Measurements from ENCODE around the gene SCYL3. TPM values are rescaled to one million over a fixed set of nuclear protein-coding genes. Genes with fewer than 3 reads are reported as not detected.
"Not testable (repeated sequence)": the region's sequence is repeated elsewhere in the genome, so short reads cannot be mapped to it uniquely, and the experiment has no call there.

SCYL3 gene
- total RNA-seq, result 10 to 100 TPM; 11.4 to 16.3 TPM

- H3K9me3 Mint-ChIP-seq, result peaks cover 0 to 4% of the 10 kb centered on the region in 2 donors
- H3K27ac Mint-ChIP-seq, result peak within 1 kb of the TSS; percentile 99 to 100
- H3K36me3 Mint-ChIP-seq, result peaks cover 6 to 8% of the 10 kb centered on the region in 2 donors
- DNase-seq (ENCODE audit: low spot score in 2 of 2), result peak; percentile 83 to 94
- ATAC-seq, result peak; percentile 87 to 90
These were observed at the start of gene SCYL3 for GRCh38 chr1:169893645-169894423. SCYL3 (minus strand) TSS chr1:169893896; CDS start chr1:169888840, 5,056 bp downstream.

GRCh38 chr1:169941982-169942830 is 48.5 kb upstream of the SCYL3 start:
- H3K27ac Mint-ChIP-seq, result no peak overlapping the region
- ATAC-seq (no peak), DNase-seq (ENCODE audit: low spot score in 2 of 2) (no peak)
- H3K9me3 Mint-ChIP-seq, result no peaks in the 10 kb centered on the region
- H3K36me3 Mint-ChIP-seq, result no peaks in the 10 kb centered on the region

- ATAC-seq (no peak), DNase-seq (ENCODE audit: low spot score in 2 of 2) (no peak)
- H3K27ac Mint-ChIP-seq, result no peak overlapping the region
- H3K36me3 Mint-ChIP-seq, result no peaks in the 10 kb centered on the region
- H3K9me3 Mint-ChIP-seq, result no peaks in the 10 kb centered on the region
These were observed 40.5 kb upstream of the SCYL3 start for GRCh38 chr1:169933984-169934725.

GRCh38 chr1:169931795-169932231 is 38.1 kb upstream of the SCYL3 start:
- ATAC-seq (no peak), DNase-seq (ENCODE audit: low spot score in 2 of 2) (no peak)
- H3K27ac Mint-ChIP-seq, result no peak overlapping the region
- H3K36me3 Mint-ChIP-seq, result no peaks in the 10 kb centered on the region
- H3K9me3 Mint-ChIP-seq, result no peaks in the 10 kb centered on the region

GRCh38 chr1:169929210-169929526 is 35.5 kb upstream of the SCYL3 start:
- Mint-ChIP-seq H3K27ac (no peak overlapping the region), H3K36me3 (no peaks in the 10 kb centered on the region), H3K9me3 (no peaks in the 10 kb centered on the region)
- DNase-seq (ENCODE audit: low spot score in 2 of 2) (no peak), ATAC-seq (no peak)

- ATAC-seq, result peak in 1 of 2 donors; percentile 72
- DNase-seq (ENCODE audit: low spot score in 2 of 2), result no peak
- Mint-ChIP-seq H3K27ac (no peak overlapping the region), H3K36me3 (no peaks in the 10 kb centered on the region), H3K9me3 (no peaks in the 10 kb centered on the region)
These were observed 34.9 kb upstream of the SCYL3 start for GRCh38 chr1:169928438-169929209.

- ATAC-seq (peak in 1 of 2 donors; percentile 47), DNase-seq (ENCODE audit: low spot score in 2 of 2) (no peak)
- no peaks in the 10 kb centered on the region for H3K36me3 Mint-ChIP-seq
- no peak overlapping the region for H3K27ac Mint-ChIP-seq
- H3K9me3 Mint-ChIP-seq, result no peaks in the 10 kb centered on the region
These were observed 32.1 kb upstream of the SCYL3 start for GRCh38 chr1:169925505-169926482.

GRCh38 chr1:169924829-169925228 is 31.1 kb upstream of the SCYL3 start:
- Mint-ChIP-seq H3K36me3 (no peaks in the 10 kb centered on the region), H3K27ac (no peak overlapping the region), H3K9me3 (no peaks in the 10 kb centered on the region)
- DNase-seq (ENCODE audit: low spot score in 2 of 2), result no peak
- no peak for ATAC-seq

- ATAC-seq (no peak), DNase-seq (ENCODE audit: low spot score in 2 of 2) (no peak)
- Mint-ChIP-seq H3K9me3 (no peaks in the 10 kb centered on the region), H3K36me3 (no peaks in the 10 kb centered on the region), H3K27ac (no peak overlapping the region)
These were observed 30.4 kb upstream of the SCYL3 start for GRCh38 chr1:169924063-169924462.

GRCh38 chr1:169921080-169921479 is 27.4 kb upstream of the SCYL3 start:
- H3K27ac Mint-ChIP-seq, result no peak overlapping the region
- H3K36me3 Mint-ChIP-seq, result no peaks in the 10 kb centered on the region
- H3K9me3 Mint-ChIP-seq, result no peaks in the 10 kb centered on the region
- no peak for DNase-seq (ENCODE audit: low spot score in 2 of 2)
- no peak for ATAC-seq

- no peaks in the 10 kb centered on the region for H3K9me3 Mint-ChIP-seq
- H3K36me3 Mint-ChIP-seq, result no peaks in the 10 kb centered on the region
- ATAC-seq (no peak), DNase-seq (ENCODE audit: low spot score in 2 of 2) (no peak)
- H3K27ac Mint-ChIP-seq, result peak overlapping the region in 1 of 2 donors; percentile 56
These were observed 25.2 kb upstream of the SCYL3 start for GRCh38 chr1:169918927-169919326.

GRCh38 chr1:169918220-169918619 is 24.5 kb upstream of the SCYL3 start:
- DNase-seq (ENCODE audit: low spot score in 2 of 2); H3K36me3 Mint-ChIP-seq; H3K9me3 Mint-ChIP-seq; ATAC-seq: not testable (repeated sequence)
- peak overlapping the region in 1 of 2 donors; percentile 40 for H3K27ac Mint-ChIP-seq

GRCh38 chr1:169915150-169915549 is 21.5 kb upstream of the SCYL3 start:
- Mint-ChIP-seq H3K36me3 (no peaks in the 10 kb centered on the region), H3K27ac (no peak overlapping the region), H3K9me3 (no peaks in the 10 kb centered on the region)
- ATAC-seq (no peak), DNase-seq (ENCODE audit: low spot score in 2 of 2) (no peak)

- peak in 1 of 2 donors; percentile 78 for ATAC-seq
- no peaks in the 10 kb centered on the region for H3K9me3 Mint-ChIP-seq
- no peak overlapping the region for H3K27ac Mint-ChIP-seq
- no peak for DNase-seq (ENCODE audit: low spot score in 2 of 2)
- H3K36me3 Mint-ChIP-seq, result no peaks in the 10 kb centered on the region
These were observed 20.8 kb upstream of the SCYL3 start for GRCh38 chr1:169914531-169914930.

GRCh38 chr1:169909499-169909898 is 15.8 kb upstream of the SCYL3 start:
- Mint-ChIP-seq H3K9me3 (no peaks in the 10 kb centered on the region), H3K27ac (no peak overlapping the region), H3K36me3 (no peaks in the 10 kb centered on the region)
- DNase-seq (ENCODE audit: low spot score in 2 of 2) (no peak), ATAC-seq (no peak)
